Stimulated activated CD8-positive, alpha-beta memory T cell treated with anti-CD3 and anti-CD28 coated beads, Interleukin-12 subunit alpha, Interleukin-12 subunit beta, amount 100 ng/mL, for 1 hour (primary cell): ENCODE results near the gene PTPN22.

Source experiments
- DNase-seq: peaks from one replicate; pipeline ENCODE4 v3.0.0-alpha.2; 2020; ENCODE audit warnings: low read depth

The PTPN22 gene

GRCh38 chr1:113887402-113888175 lies 16.1 kb upstream of the PTPN22 start, which contains the start of gene BCL2L15:
TSS of gene BCL2L15 (minus strand) at chr1:113887581. CDS start at chr1:113887375, 206 bp downstream.
- no peak for DNase-seq

- no peak for DNase-seq
These were observed 15.2 kb upstream of the PTPN22 start for GRCh38 chr1:113886417-113887401.

- no peak for DNase-seq
These were observed 10.1 kb upstream of the PTPN22 start for GRCh38 chr1:113881661-113882060.

GRCh38 chr1:113879739-113880038 lies 8.2 kb upstream of the PTPN22 start:
- DNase-seq, result no peak

GRCh38 chr1:113876176-113876575 lies 4.7 kb upstream of the PTPN22 start:
- no peak for DNase-seq

- DNase-seq, result no peak
These were observed 4.2 kb upstream of the PTPN22 start for GRCh38 chr1:113875714-113876113.

GRCh38 chr1:113874012-113874879 lies 2.7 kb upstream of the PTPN22 start:
- DNase-seq, result no peak

- DNase-seq, result no peak
These were observed 865 bp upstream of the PTPN22 start for GRCh38 chr1:113872219-113872935.

- no peak for DNase-seq
These were observed 734 bp downstream of the PTPN22 start for GRCh38 chr1:113870778-113871177.

- DNase-seq, result no peak
These were observed 3.0 kb downstream of the PTPN22 start for GRCh38 chr1:113868387-113869083.

GRCh38 chr1:113861641-113862040 lies 9.9 kb downstream of the PTPN22 start:
- no peak for DNase-seq

- DNase-seq, result no peak
These were observed 10.6 kb downstream of the PTPN22 start for GRCh38 chr1:113860891-113861290.

GRCh38 chr1:113859478-113860175 lies 11.9 kb downstream of the PTPN22 start:
- no peak for DNase-seq

GRCh38 chr1:113858982-113859381 lies 12.5 kb downstream of the PTPN22 start:
- DNase-seq, result no peak

- DNase-seq, result no peak
These were observed 13.1 kb downstream of the PTPN22 start for GRCh38 chr1:113858418-113858817.

- DNase-seq, result no peak
These were observed 13.7 kb downstream of the PTPN22 start for GRCh38 chr1:113857776-113858175.

- no peak for DNase-seq
These were observed 15.1 kb downstream of the PTPN22 start for GRCh38 chr1:113856401-113856790.

GRCh38 chr1:113855630-113856400 lies 15.7 kb downstream of the PTPN22 start:
- DNase-seq, result no peak

- no peak for DNase-seq
These were observed 17.3 kb downstream of the PTPN22 start for GRCh38 chr1:113854234-113854633.
